ENCODE data around the gene BET1. TPM values are rescaled to one million over a fixed set of nuclear protein-coding genes. Genes with fewer than 3 reads are reported as not detected.

BET1 gene
- total RNA-seq, 4 donors from 2014 or later = 26.1 to 44.6 (median 30.2) TPM

GRCh38 chr7:94012746-94013145, 8.6 kb upstream of the BET1 start:
- Histone ChIP-seq H3K4me3 (no peak overlapping the region), H3K9me3 (no peaks in the 10 kb centered on the region), H3K4me1 (no peaks in the 10 kb centered on the region), H3K27ac (no peak overlapping the region), H3K27me3 (no peaks in the 10 kb centered on the region), H3K36me3 (no peaks in the 10 kb centered on the region)
- TF ChIP-seq CTCF (IDR thresholded peaks at IDR 0.05) (no peak), POLR2A (IDR thresholded peaks at IDR 0.05) (no peak)
- no peak for DNase-seq

- Histone ChIP-seq H3K4me1 (no peaks in the 10 kb centered on the region), H3K27me3 (no peaks in the 10 kb centered on the region), H3K36me3 (no peaks in the 10 kb centered on the region), H3K27ac (no peak overlapping the region), H3K4me3 (no peak overlapping the region), H3K9me3 (no peaks in the 10 kb centered on the region)
- TF ChIP-seq POLR2A (IDR thresholded peaks at IDR 0.05) (no peak), CTCF (IDR thresholded peaks at IDR 0.05) (no peak)
- no peak for DNase-seq
These were observed 7.7 kb upstream of the BET1 start for GRCh38 chr7:94011714-94012353.

GRCh38 chr7:94008537-94008936, 4.4 kb upstream of the BET1 start:
- H3K4me3 ChIP-seq = no peak overlapping the region
- H3K27ac ChIP-seq = no peak overlapping the region
- no peaks in the 10 kb centered on the region for H3K27me3 ChIP-seq
- no peaks in the 10 kb centered on the region for H3K9me3 ChIP-seq
- H3K36me3 ChIP-seq = no peaks in the 10 kb centered on the region
- no peak for DNase-seq
- peaks cover 0 to 3% (median 0%) of the 10 kb centered on the region in 4 donors for H3K4me1 ChIP-seq
- no peak for TF ChIP-seq CTCF (IDR thresholded peaks at IDR 0.05)
- no peak for TF ChIP-seq POLR2A (IDR thresholded peaks at IDR 0.05)

- no peak overlapping the region for H3K27ac ChIP-seq
- peaks cover 0 to 10% (median 1%) of the 10 kb centered on the region in 4 donors for H3K4me1 ChIP-seq
- H3K4me3 ChIP-seq = no peak overlapping the region
- no peaks in the 10 kb centered on the region for H3K27me3 ChIP-seq
- H3K9me3 ChIP-seq = no peaks in the 10 kb centered on the region
- no peaks in the 10 kb centered on the region for H3K36me3 ChIP-seq
- DNase-seq = no peak
- TF ChIP-seq POLR2A (IDR thresholded peaks at IDR 0.05) (no peak), CTCF (IDR thresholded peaks at IDR 0.05) (no peak)
These were observed 1.6 kb upstream of the BET1 start for GRCh38 chr7:94005753-94006152.

- H3K27ac ChIP-seq = peak overlapping the region; percentile 82 to 94 (median 88)
- peaks cover 0 to 10% (median 1%) of the 10 kb centered on the region in 4 donors for H3K4me1 ChIP-seq
- peak overlapping the region; percentile 68 to 84 (median 76) for H3K4me3 ChIP-seq
- peaks cover 0 to 2% (median 0%) of the 10 kb centered on the region in 3 donors for H3K36me3 ChIP-seq
- TF ChIP-seq CTCF (IDR thresholded peaks at IDR 0.05) (no peak), POLR2A (IDR thresholded peaks at IDR 0.05) (no peak)
- no peak for DNase-seq
- H3K9me3 ChIP-seq = no peaks in the 10 kb centered on the region
- H3K27me3 ChIP-seq = no peaks in the 10 kb centered on the region
These were observed 620 bp downstream of the BET1 start for GRCh38 chr7:94003446-94004023.
